Measurements from ENCODE around the gene FKBP2. TPM values are rescaled to one million over a fixed set of nuclear protein-coding genes. Genes with fewer than 3 reads are reported as not detected.
"Not testable (repeated sequence)": the region's sequence is repeated elsewhere in the genome, so short reads cannot be mapped to it uniquely, and the experiment has no call there.

Gene FKBP2
- polyA plus RNA-seq, 3 donors from 2014 or later: 110 to 142 (median 130) TPM

- Mint-ChIP-seq H3K27me3 (ENCODE audit: low read depth in 3 of 3) (peaks cover 12 to 19% (median 15%) of the 10 kb centered on the region in 3 donors), H3K36me3 (peaks cover 0 to 3% (median 0%) of the 10 kb centered on the region in 3 donors), H3K27ac (peak overlapping the region in 5 of 6 donors; percentile 8 to 59 (median 50)), H3K4me1 (peaks cover 36 to 52% of the 10 kb centered on the region in 2 donors), H3K4me3 (peak overlapping the region; percentile 51 to 73 (median 60)), H3K9me3 (no peaks in the 10 kb centered on the region)
- no peak for DNase-seq
Measured at GRCh38 chr11:64243236-64243854, 2.5 kb downstream of the FKBP2 start.

GRCh38 chr11:64244107-64244506, 3.2 kb downstream of the FKBP2 start:
- H3K36me3 Mint-ChIP-seq: peaks cover 0 to 3% (median 0%) of the 10 kb centered on the region in 3 donors
- no peaks in the 10 kb centered on the region for H3K9me3 Mint-ChIP-seq
- H3K27ac Mint-ChIP-seq: peak overlapping the region in 3 of 6 donors; percentile 7 to 49 (median 8)
- peaks cover 12 to 19% (median 15%) of the 10 kb centered on the region in 3 donors for H3K27me3 Mint-ChIP-seq (ENCODE audit: low read depth in 3 of 3)
- H3K4me3 Mint-ChIP-seq: peak overlapping the region in 4 of 5 donors; percentile 3 to 60 (median 34)
- peaks cover 36 to 50% of the 10 kb centered on the region in 2 donors for H3K4me1 Mint-ChIP-seq
- DNase-seq: no peak

- no peaks in the 10 kb centered on the region for H3K9me3 Mint-ChIP-seq
- H3K4me1 Mint-ChIP-seq: peaks cover 35 to 49% of the 10 kb centered on the region in 2 donors
- peak overlapping the region in 3 of 6 donors; percentile 7 to 80 (median 39) for H3K27ac Mint-ChIP-seq
- H3K27me3 Mint-ChIP-seq (ENCODE audit: low read depth in 3 of 3): peaks cover 14 to 17% (median 15%) of the 10 kb centered on the region in 3 donors
- peaks cover 0 to 3% (median 0%) of the 10 kb centered on the region in 3 donors for H3K36me3 Mint-ChIP-seq
- DNase-seq: no peak
- H3K4me3 Mint-ChIP-seq: peak overlapping the region in 2 of 5 donors; percentile 75 to 81
Measured at GRCh38 chr11:64244966-64245365, 4.1 kb downstream of the FKBP2 start.

- H3K4me1 Mint-ChIP-seq: peaks cover 30 to 44% of the 10 kb centered on the region in 2 donors
- H3K27me3 Mint-ChIP-seq (ENCODE audit: low read depth in 3 of 3): peaks cover 13 to 17% (median 14%) of the 10 kb centered on the region in 3 donors
- no peaks in the 10 kb centered on the region for H3K9me3 Mint-ChIP-seq
- peaks cover 0 to 3% (median 0%) of the 10 kb centered on the region in 3 donors for H3K36me3 Mint-ChIP-seq
- DNase-seq: peak; percentile 47 to 53 (median 51)
- peak overlapping the region; percentile 75 to 81 (median 79) for H3K4me3 Mint-ChIP-seq
- H3K27ac Mint-ChIP-seq: peak overlapping the region in 5 of 6 donors; percentile 34 to 86 (median 79)
Measured at GRCh38 chr11:64245401-64245796, 4.5 kb downstream of the FKBP2 start.

- Mint-ChIP-seq H3K4me1 (peaks cover 27 to 42% of the 10 kb centered on the region in 2 donors), H3K27ac (peak overlapping the region; percentile 53 to 86 (median 76)), H3K27me3 (ENCODE audit: low read depth in 3 of 3) (peaks cover 9 to 11% (median 10%) of the 10 kb centered on the region in 3 donors), H3K36me3 (peaks cover 0 to 3% (median 0%) of the 10 kb centered on the region in 3 donors), H3K9me3 (no peaks in the 10 kb centered on the region), H3K4me3 (peak overlapping the region; percentile 75 to 81 (median 79))
- peak; percentile 55 to 61 (median 57) for DNase-seq
Measured at GRCh38 chr11:64245797-64246620, 5.1 kb downstream of the FKBP2 start.

GRCh38 chr11:64246621-64246870, 5.7 kb downstream of the FKBP2 start:
- not testable (repeated sequence) for H3K27me3 Mint-ChIP-seq (ENCODE audit: low read depth in 3 of 3); H3K9me3 Mint-ChIP-seq; DNase-seq; H3K36me3 Mint-ChIP-seq
- H3K27ac Mint-ChIP-seq: peak overlapping the region in 1 of 6 donors; percentile 62
- peak overlapping the region; percentile 82 to 85 (median 84) for H3K4me3 Mint-ChIP-seq
- H3K4me1 Mint-ChIP-seq: peaks cover 27 to 43% of the 10 kb centered on the region in 2 donors

- peak; percentile 70 to 75 (median 71) for DNase-seq
- peaks cover 0 to 3% (median 0%) of the 10 kb centered on the region in 3 donors for H3K36me3 Mint-ChIP-seq
- peak within 1 kb of the TSS; percentile 82 to 85 (median 84) for H3K4me3 Mint-ChIP-seq
- peaks cover 33 to 48% of the 10 kb centered on the region in 2 donors for H3K4me1 Mint-ChIP-seq
- H3K27ac Mint-ChIP-seq: peak within 1 kb of the TSS; percentile 62 to 86 (median 80)
- peaks cover 6 to 11% (median 9%) of the 10 kb centered on the region in 3 donors for H3K27me3 Mint-ChIP-seq (ENCODE audit: low read depth in 3 of 3)
- no peaks in the 10 kb centered on the region for H3K9me3 Mint-ChIP-seq
Measured at GRCh38 chr11:64246871-64247728, 6.2 kb downstream of the FKBP2 start, which contains the start of gene PPP1R14B. PPP1R14B (minus strand) TSS chr11:64246943; CDS start chr11:64246673, 270 bp downstream.

GRCh38 chr11:64247729-64248531, 7.0 kb downstream of the FKBP2 start:
- H3K4me1 Mint-ChIP-seq: peaks cover 35 to 43% of the 10 kb centered on the region in 2 donors
- H3K27me3 Mint-ChIP-seq (ENCODE audit: low read depth in 3 of 3): peaks cover 7 to 13% (median 9%) of the 10 kb centered on the region in 3 donors
- H3K36me3 Mint-ChIP-seq: peaks cover 0 to 3% (median 0%) of the 10 kb centered on the region in 3 donors
- H3K9me3 Mint-ChIP-seq: no peaks in the 10 kb centered on the region
- DNase-seq: no peak
- H3K4me3 Mint-ChIP-seq: peak overlapping the region; percentile 68 to 78 (median 76)
- peak overlapping the region in 3 of 6 donors; percentile 47 to 82 (median 65) for H3K27ac Mint-ChIP-seq

- H3K4me3 Mint-ChIP-seq: no peak overlapping the region
- no peak for DNase-seq
- H3K4me1 Mint-ChIP-seq: peaks cover 31 to 39% of the 10 kb centered on the region in 2 donors
- no peaks in the 10 kb centered on the region for H3K9me3 Mint-ChIP-seq
- H3K36me3 Mint-ChIP-seq: no peaks in the 10 kb centered on the region
- peaks cover 7 to 10% (median 8%) of the 10 kb centered on the region in 3 donors for H3K27me3 Mint-ChIP-seq (ENCODE audit: low read depth in 3 of 3)
- H3K27ac Mint-ChIP-seq: peak overlapping the region in 1 of 6 donors; percentile 65
Measured at GRCh38 chr11:64248578-64248977, 7.7 kb downstream of the FKBP2 start.

- Mint-ChIP-seq H3K4me1 (peaks cover 26 to 39% of the 10 kb centered on the region in 2 donors), H3K27ac (no peak overlapping the region), H3K36me3 (no peaks in the 10 kb centered on the region), H3K27me3 (ENCODE audit: low read depth in 3 of 3) (peaks cover 3 to 10% (median 7%) of the 10 kb centered on the region in 3 donors), H3K4me3 (peak overlapping the region in 2 of 5 donors; percentile 3 to 38), H3K9me3 (no peaks in the 10 kb centered on the region)
- DNase-seq: no peak
Measured at GRCh38 chr11:64249038-64249437, 8.1 kb downstream of the FKBP2 start.

GRCh38 chr11:64249563-64250414, 8.9 kb downstream of the FKBP2 start:
- no peak for DNase-seq
- Mint-ChIP-seq H3K9me3 (no peaks in the 10 kb centered on the region), H3K27ac (peak overlapping the region in 2 of 6 donors; percentile 14 to 31), H3K27me3 (ENCODE audit: low read depth in 3 of 3) (peaks cover 3 to 10% (median 4%) of the 10 kb centered on the region in 3 donors), H3K4me3 (peak overlapping the region; percentile 20 to 53 (median 40)), H3K36me3 (no peaks in the 10 kb centered on the region), H3K4me1 (peaks cover 25 to 39% of the 10 kb centered on the region in 2 donors)
